NCI-H460 (cell line): Measurements from ENCODE around the gene ZBED5. TPM values are rescaled to one million over a fixed set of nuclear protein-coding genes. Genes with fewer than 3 reads are reported as not detected.
A peak's percentile ranks its signal among the peaks of the same experiment; 100 is the strongest.
"Not testable (repeated sequence)": the region's sequence is repeated elsewhere in the genome, so short reads cannot be mapped to it uniquely, and the experiment has no call there.

Experiments used
- DNase-seq: peaks from one replicate; pipeline ENCODE4 v3.0.0-alpha.2; 2016; ENCODE audit warnings: low read depth; ENCODE audit errors: extremely low read depth
- polyA plus RNA-seq: library from polyadenylated mRNA; depleted of rRNA; stranded (reverse); fragments of >200 nt; gene quantifications from 2 replicates; pipeline ENCODE4 v1.2.3, GENCODE V29; 2014; cell fraction: nucleus; rRNA removed
- total RNA-seq: library from RNA; depleted of rRNA; stranded (reverse); fragments of >200 nt; shearing (Covaris generic); gene quantifications from 2 replicates; pipeline ENCODE4 v1.2.3, GENCODE V29; 2014; rRNA removed

ZBED5 gene
- 24.2 and 27.5 TPM in 2 replicates for total RNA-seq
- 24.2 and 30.1 TPM in 2 replicates for polyA plus RNA-seq

GRCh38 chr11:10857709-10858438 lies at the start of gene ZBED5:
TSS of gene ZBED5 (minus strand) at chr11:10858053. CDS start at chr11:10854945, 3,108 bp downstream.
- peak; percentile 93 for DNase-seq

GRCh38 chr11:10906521-10906920 lies 48.7 kb upstream of the ZBED5 start:
- DNase-seq: no peak

- no peak for DNase-seq
Observed at GRCh38 chr11:10902301-10903063, 44.6 kb upstream of the ZBED5 start.

- DNase-seq: no peak
Observed at GRCh38 chr11:10900681-10901415, 43.0 kb upstream of the ZBED5 start.

GRCh38 chr11:10899121-10899830 lies 41.4 kb upstream of the ZBED5 start:
- DNase-seq: no peak

- DNase-seq: no peak
Observed at GRCh38 chr11:10898763-10899025, 40.8 kb upstream of the ZBED5 start.

GRCh38 chr11:10898003-10898762 lies 40.3 kb upstream of the ZBED5 start:
- no peak for DNase-seq

- no peak for DNase-seq
Observed at GRCh38 chr11:10897150-10897549, 39.3 kb upstream of the ZBED5 start.

GRCh38 chr11:10896493-10896892 lies 38.6 kb upstream of the ZBED5 start:
- DNase-seq: no peak

- no peak for DNase-seq
Observed at GRCh38 chr11:10895285-10895684, 37.4 kb upstream of the ZBED5 start.

- no peak for DNase-seq
Observed at GRCh38 chr11:10894666-10895065, 36.8 kb upstream of the ZBED5 start.

GRCh38 chr11:10893714-10894151 lies 35.9 kb upstream of the ZBED5 start:
- DNase-seq: no peak

GRCh38 chr11:10892250-10892649 lies 34.4 kb upstream of the ZBED5 start:
- DNase-seq: no peak

- no peak for DNase-seq
Observed at GRCh38 chr11:10891151-10891720, 33.4 kb upstream of the ZBED5 start.

GRCh38 chr11:10890083-10890482 lies 32.2 kb upstream of the ZBED5 start:
- DNase-seq: not testable (repeated sequence)

GRCh38 chr11:10887307-10887706 lies 29.5 kb upstream of the ZBED5 start:
- DNase-seq: no peak

- DNase-seq: no peak
Observed at GRCh38 chr11:10886652-10887250, 28.9 kb upstream of the ZBED5 start.

- no peak for DNase-seq
Observed at GRCh38 chr11:10885703-10886363, 28.0 kb upstream of the ZBED5 start.

GRCh38 chr11:10884292-10884691 lies 26.4 kb upstream of the ZBED5 start:
- DNase-seq: not testable (repeated sequence)
